ENCODE data around the gene COL11A1.

DNA sequence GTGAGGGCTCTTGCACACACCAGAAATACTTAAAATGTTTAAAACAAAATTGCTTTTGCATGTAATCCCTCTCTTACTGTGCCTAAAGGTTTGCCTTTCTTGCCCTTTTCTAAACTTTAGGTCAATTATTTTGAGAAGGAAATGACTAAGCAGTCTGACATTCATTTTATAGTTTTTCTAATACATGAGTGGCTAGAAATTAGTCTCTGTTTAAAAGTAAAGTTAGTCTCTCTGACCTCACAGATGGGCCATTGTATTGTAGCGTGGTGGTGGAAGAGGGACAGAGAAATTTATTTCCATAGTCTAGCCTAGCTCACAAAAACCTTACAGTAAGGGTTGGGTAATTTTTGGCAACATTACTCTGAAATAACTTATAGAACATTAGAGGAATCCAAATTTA is 3.6 kb upstream of the COL11A1 start:
- TF ChIP-seq FOXP2 (optimal IDR thresholded peaks at IDR 0.05; ENCODE audit: borderline replicate concordance, extremely low read depth, extremely low read length, insufficient read depth) (no peak), SIN3A (IDR thresholded peaks at IDR 0.05; ENCODE audit: borderline replicate concordance, insufficient read depth, low read length) (no peak), POLR2AphosphoS5 (IDR thresholded peaks at IDR 0.05; ENCODE audit: low read depth, low read length) (no peak), REST (IDR thresholded peaks at IDR 0.05; ENCODE audit: insufficient read depth in 1 of 2, low read depth in 2 of 2, low read length in 2 of 2) (no peak), TAF1 (IDR thresholded peaks at IDR 0.05; ENCODE audit: borderline replicate concordance, insufficient read depth, low read length) (no peak)
